GM19328 (cell line): ENCODE measurements around the gene ENPEP.
"Not testable (repeated sequence)": the region's sequence is repeated elsewhere in the genome, so short reads cannot be mapped to it uniquely, and the experiment has no call there.

Source experiments
- ATAC-seq: cut with Tn5 transposase; IDR thresholded peaks from one replicate; pipeline ENCODE4 v1.9.1; 2021; ENCODE audit warnings: mild to moderate bottlenecking, moderate library complexity; ENCODE audit not compliant: unreplicated experiment

Gene ENPEP

GRCh38 chr4:110516106-110516922 lies 40.4 kb downstream of the ENPEP start:
- peak; percentile 86 for ATAC-seq

- ATAC-seq = no peak
Measured at GRCh38 chr4:110518889-110519490, 43.0 kb downstream of the ENPEP start.

GRCh38 chr4:110520886-110521285 lies 44.9 kb downstream of the ENPEP start:
- ATAC-seq = no peak

- no peak for ATAC-seq
Measured at GRCh38 chr4:110526589-110526988, 50.6 kb downstream of the ENPEP start.

GRCh38 chr4:110527156-110527555 lies 51.2 kb downstream of the ENPEP start:
- ATAC-seq = no peak

- ATAC-seq = no peak
Measured at GRCh38 chr4:110532901-110533589, 57.1 kb downstream of the ENPEP start.

- no peak for ATAC-seq
Measured at GRCh38 chr4:110533590-110533910, 57.6 kb downstream of the ENPEP start.

GRCh38 chr4:110533940-110534339 lies 58.0 kb downstream of the ENPEP start:
- ATAC-seq = no peak

- no peak for ATAC-seq
Measured at GRCh38 chr4:110540581-110540980, 64.6 kb downstream of the ENPEP start.

GRCh38 chr4:110540982-110541451 lies 65.1 kb downstream of the ENPEP start:
- no peak for ATAC-seq

GRCh38 chr4:110543577-110543976 lies 67.6 kb downstream of the ENPEP start:
- ATAC-seq = no peak

- no peak for ATAC-seq
Measured at GRCh38 chr4:110544594-110544993, 68.6 kb downstream of the ENPEP start.

GRCh38 chr4:110550260-110550659 lies 74.3 kb downstream of the ENPEP start:
- no peak for ATAC-seq

GRCh38 chr4:110553197-110553596 lies 77.2 kb downstream of the ENPEP start:
- ATAC-seq = no peak

- no peak for ATAC-seq
Measured at GRCh38 chr4:110567214-110567613, 91.3 kb downstream of the ENPEP start.

- not testable (repeated sequence) for ATAC-seq
Measured at GRCh38 chr4:110576696-110577095, 100.7 kb downstream of the ENPEP start.

- no peak for ATAC-seq
Measured at GRCh38 chr4:110586131-110586850, 110.3 kb downstream of the ENPEP start.

- no peak for ATAC-seq
Measured at GRCh38 chr4:110587666-110588285, 111.8 kb downstream of the ENPEP start.

GRCh38 chr4:110589297-110589696 lies 113.3 kb downstream of the ENPEP start:
- no peak for ATAC-seq

- ATAC-seq = no peak
Measured at GRCh38 chr4:110595583-110595982, 119.6 kb downstream of the ENPEP start.

GRCh38 chr4:110596431-110596830 lies 120.5 kb downstream of the ENPEP start:
- no peak for ATAC-seq
